ENCODE data around the gene ALDH1L1. TPM values are rescaled to one million over a fixed set of nuclear protein-coding genes. Genes with fewer than 3 reads are reported as not detected.

Gene ALDH1L1
- total RNA-seq, 2 donors from 2014 or later = 0.18 to 0.34 TPM

Other genes with a start within 250 kb of the ALDH1L1 start
- not detected for gene ROPN1B, start 211.4 kb downstream of the ALDH1L1 start, total RNA-seq
- 10 to 100 TPM; 24.5 to 74.0 TPM for gene SLC41A3, start 96.5 kb downstream of the ALDH1L1 start, total RNA-seq
- under 1 TPM in 1 of 2 donors, not detected in 1; 0.68 TPM for gene KLF15, start 176.8 kb upstream of the ALDH1L1 start, total RNA-seq
- gene CFAP100, start 214.3 kb upstream of the ALDH1L1 start, total RNA-seq = not detected